OCI-LY1 (cell line): ENCODE measurements around the gene PAK3.

Source experiments
- H2AFZ ChIP-seq: fragments of 200-600 bp; sonication (generic), shearing (Covaris generic); 2 replicates; pipeline ENCODE4 v1.6.0; 2014; ENCODE audit warnings: antibody characterized with exemption, mild to moderate bottlenecking, low read length
- H3F3A ChIP-seq: fragments of 200-600 bp; sonication (generic), shearing (Covaris generic); 2 replicates; pipeline ENCODE4 v1.6.0; 2014; ENCODE audit warnings: mild to moderate bottlenecking, antibody characterized with exemption, low read length, moderate library complexity; ENCODE audit not compliant: insufficient read depth
- H3K27ac ChIP-seq: fragments of 200-600 bp; sonication (generic); 2 replicates; pipeline ENCODE4 v1.5.1; 2014; ENCODE audit warnings: low read length, mixed run types, mild to moderate bottlenecking, low read depth; ENCODE audit not compliant: poor library complexity, severe bottlenecking
- H3K27me3 ChIP-seq: fragments of 200-600 bp; sonication (generic); 2 replicates; pipeline ENCODE4 v1.6.0; 2014; ENCODE audit warnings: antibody characterized with exemption, mild to moderate bottlenecking, low read length, moderate library complexity; ENCODE audit not compliant: insufficient read depth
- H3K36me3 ChIP-seq: fragments of 200-600 bp; sonication (generic); 2 replicates; pipeline ENCODE4 v1.6.1; 2014; ENCODE audit warnings: mild to moderate bottlenecking, antibody characterized with exemption, low read length, moderate library complexity, mixed read lengths; ENCODE audit not compliant: insufficient read depth
- H3K4me1 ChIP-seq: fragments of 200-600 bp; sonication (generic); 2 replicates; pipeline ENCODE4 v1.5.1; 2014; ENCODE audit warnings: mild to moderate bottlenecking, low read length, moderate library complexity; ENCODE audit not compliant: insufficient read depth, severe bottlenecking
- H3K4me2 ChIP-seq: fragments of 200-600 bp; sonication (generic), shearing (Covaris generic); 2 replicates; pipeline ENCODE4 v1.6.1; 2014; ENCODE audit warnings: low read length
- H3K4me3 ChIP-seq: fragments of 200-600 bp; sonication (generic); 2 replicates; pipeline ENCODE4 v1.5.1; 2014; ENCODE audit warnings: low read length, low read depth, mild to moderate bottlenecking, mixed read lengths; ENCODE audit not compliant: poor library complexity, severe bottlenecking
- H3K79me2 ChIP-seq: fragments of 200-600 bp; shearing (Covaris generic); 2 replicates; pipeline ENCODE4 v1.6.1; 2016; ENCODE audit warnings: mixed run types, low read length, mixed read lengths; ENCODE audit not compliant: insufficient read depth
- H3K9ac ChIP-seq: fragments of 200-600 bp; sonication (generic), shearing (Covaris generic); 2 replicates; pipeline ENCODE4 v1.6.1; 2014; ENCODE audit warnings: mild to moderate bottlenecking, low read length, mixed read lengths
- H3K9me2 ChIP-seq: fragments of 200-600 bp; sonication (generic), shearing (Covaris generic); 2 replicates; pipeline ENCODE4 v1.6.1; 2014; ENCODE audit warnings: low read depth, mild to moderate bottlenecking, low read length, mixed read lengths
- H3K9me3 ChIP-seq: fragments of 200-600 bp; shearing (Covaris generic); 2 replicates; pipeline ENCODE4 v1.6.1; 2014; ENCODE audit warnings: low read length, mixed read lengths
- H4K20me1 ChIP-seq: fragments of 200-600 bp; sonication (generic), shearing (Covaris generic); 2 replicates; pipeline ENCODE4 v1.6.0; 2016; ENCODE audit warnings: mild to moderate bottlenecking, low read length; ENCODE audit not compliant: insufficient read depth
- CTCF ChIP-seq: fragments of 200-600 bp; sonication (generic), shearing (Covaris generic); IDR thresholded peaks from 2 replicates; pipeline ENCODE4 v1.5.1; 2017; ENCODE audit warnings: mild to moderate bottlenecking, antibody characterized with exemption, low read length, moderate library complexity, mixed read lengths
- EZH2 ChIP-seq: fragments of 200-600 bp; sonication (generic), shearing (Covaris generic); IDR thresholded peaks from 2 replicates; pipeline ENCODE4 v1.8.0; 2017; ENCODE audit warnings: borderline replicate concordance, mixed run types, mild to moderate bottlenecking, antibody characterized with exemption, low read length, moderate library complexity, mixed read lengths

The PAK3 gene

GRCh38 chrX:111095974-111096895 lies at the start of gene PAK3:
Gene PAK3 (plus strand): TSS chrX:111096191. CDS start chrX:111123104, 26,913 bp downstream.
- no peaks in the 10 kb centered on the region for H3F3A ChIP-seq
- H3K9me2 ChIP-seq: no peaks in the 10 kb centered on the region
- H3K4me2 ChIP-seq: peak within 1 kb of the TSS; percentile 42
- no peak within 1 kb of the TSS for H2AFZ ChIP-seq
- H3K4me3 ChIP-seq: peak within 1 kb of the TSS; percentile 33
- no peaks in the 10 kb centered on the region for H3K79me2 ChIP-seq
- H3K9me3 ChIP-seq: no peaks in the 10 kb centered on the region
- no peak within 1 kb of the TSS for H3K27ac ChIP-seq
- no peak for TF ChIP-seq EZH2
- TF ChIP-seq CTCF: no peak
- H3K4me1 ChIP-seq: no peaks in the 10 kb centered on the region
- H3K9ac ChIP-seq: no peak within 1 kb of the TSS
- no peaks in the 10 kb centered on the region for H3K36me3 ChIP-seq
- no peaks in the 10 kb centered on the region for H4K20me1 ChIP-seq
- no peaks in the 10 kb centered on the region for H3K27me3 ChIP-seq

- H4K20me1 ChIP-seq: no peaks in the 10 kb centered on the region
- H3K9me3 ChIP-seq: no peaks in the 10 kb centered on the region
- no peaks in the 10 kb centered on the region for H3K4me1 ChIP-seq
- no peaks in the 10 kb centered on the region for H3K27me3 ChIP-seq
- no peak overlapping the region for H2AFZ ChIP-seq
- TF ChIP-seq CTCF: no peak
- no peak for TF ChIP-seq EZH2
- H3K27ac ChIP-seq: no peak overlapping the region
- H3K79me2 ChIP-seq: no peaks in the 10 kb centered on the region
- no peak overlapping the region for H3K4me3 ChIP-seq
- H3F3A ChIP-seq: no peaks in the 10 kb centered on the region
- H3K4me2 ChIP-seq: no peak overlapping the region
- H3K36me3 ChIP-seq: no peaks in the 10 kb centered on the region
- H3K9ac ChIP-seq: no peak overlapping the region
- no peaks in the 10 kb centered on the region for H3K9me2 ChIP-seq
Observed at GRCh38 chrX:111047575-111047974, 48.4 kb upstream of the PAK3 start.

- no peaks in the 10 kb centered on the region for H3K9me2 ChIP-seq
Observed at GRCh38 chrX:111052478-111052877, 43.5 kb upstream of the PAK3 start.

More at GRCh38 chrX:111052478-111052877, 43.5 kb upstream of the PAK3 start:
- no peaks in the 10 kb centered on the region for H3K9me3 ChIP-seq
- H3F3A ChIP-seq: no peaks in the 10 kb centered on the region
- TF ChIP-seq EZH2: no peak
- TF ChIP-seq CTCF: no peak
- H3K27me3 ChIP-seq: no peaks in the 10 kb centered on the region
- H3K4me1 ChIP-seq: no peaks in the 10 kb centered on the region
- H3K4me3 ChIP-seq: no peak overlapping the region
- no peak overlapping the region for H3K9ac ChIP-seq
- H3K36me3 ChIP-seq: no peaks in the 10 kb centered on the region
- H4K20me1 ChIP-seq: no peaks in the 10 kb centered on the region
- no peak overlapping the region for H3K27ac ChIP-seq
- H3K79me2 ChIP-seq: no peaks in the 10 kb centered on the region
- H3K4me2 ChIP-seq: no peak overlapping the region
- H2AFZ ChIP-seq: no peak overlapping the region
